ENCODE measurements around the gene ST7. TPM values are rescaled to one million over a fixed set of nuclear protein-coding genes. Genes with fewer than 3 reads are reported as not detected.

ST7 gene
- 48.6 TPM for total RNA-seq
- long read RNA-seq, transcript ST7-208 (15 exons, 2,110 nt): major isoform, 20 of 57 reads
- long read RNA-seq, transcript ST7-202 (16 exons, 2,142 nt): minor isoform, 15 of 57 reads
- long read RNA-seq, partial matches to known transcripts: 11 of 57 reads
- long read RNA-seq, other reads (novel, unspliced or antisense): 7 of 57 reads

GRCh38 chr7:116953372-116953905 is at the start of gene ST7:
TSS of gene ST7 (plus strand) at chr7:116953501. CDS start at chr7:116953541, 40 bp downstream.
- intact Hi-C loops (cut with DNase I): no loop called here
- no peak for TF ChIP-seq CTCF (IDR thresholded peaks at IDR 0.05)
- H3K27ac ChIP-seq: peak within 1 kb of the TSS; percentile 97
- no peaks in the 10 kb centered on the region for H3K9me3 ChIP-seq
- peak within 1 kb of the TSS; percentile 81 for H3K4me3 ChIP-seq
- H3K27me3 ChIP-seq: no peaks in the 10 kb centered on the region
- no peaks in the 10 kb centered on the region for H3K36me3 ChIP-seq
- DNase-seq: peak; percentile 83
- ATAC-seq: peak; percentile 80
- peaks cover 29% of the 10 kb centered on the region for H3K4me1 ChIP-seq

DNA sequence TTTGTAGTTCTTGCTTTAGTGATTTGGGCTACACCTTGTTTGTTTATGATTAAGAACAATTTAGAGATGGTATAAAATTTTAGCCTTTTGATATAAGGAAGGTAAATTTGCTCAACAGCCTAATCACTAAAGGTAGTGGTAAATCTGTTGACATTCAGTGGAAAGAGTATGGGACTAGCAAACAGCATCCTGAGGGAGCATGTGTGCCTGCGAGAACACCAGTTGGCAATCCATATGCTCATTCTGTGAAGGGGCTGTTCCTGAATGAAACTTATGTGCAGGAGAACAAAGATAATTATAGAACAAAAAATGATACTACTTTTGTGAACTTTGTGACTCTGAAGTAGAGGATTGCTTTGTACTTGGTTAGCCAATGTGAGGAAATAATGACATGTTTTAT is 46.9 kb upstream of the ST7 start:
- H3K4me3 ChIP-seq: no peak overlapping the region
- H3K4me1 ChIP-seq: no peaks in the 10 kb centered on the region
- H3K36me3 ChIP-seq: peaks cover 80% of the 10 kb centered on the region
- intact Hi-C loops (cut with DNase I): no loop called here
- DNase-seq: no peak
- no peak for ATAC-seq
- no peak for TF ChIP-seq CTCF (IDR thresholded peaks at IDR 0.05)
- H3K27me3 ChIP-seq: no peaks in the 10 kb centered on the region
- H3K27ac ChIP-seq: no peak overlapping the region
- no peaks in the 10 kb centered on the region for H3K9me3 ChIP-seq

- H3K9me3 ChIP-seq: no peaks in the 10 kb centered on the region
- no peak for ATAC-seq
These were observed 42.9 kb upstream of the ST7 start for GRCh38 chr7:116910383-116910782.

DNA sequence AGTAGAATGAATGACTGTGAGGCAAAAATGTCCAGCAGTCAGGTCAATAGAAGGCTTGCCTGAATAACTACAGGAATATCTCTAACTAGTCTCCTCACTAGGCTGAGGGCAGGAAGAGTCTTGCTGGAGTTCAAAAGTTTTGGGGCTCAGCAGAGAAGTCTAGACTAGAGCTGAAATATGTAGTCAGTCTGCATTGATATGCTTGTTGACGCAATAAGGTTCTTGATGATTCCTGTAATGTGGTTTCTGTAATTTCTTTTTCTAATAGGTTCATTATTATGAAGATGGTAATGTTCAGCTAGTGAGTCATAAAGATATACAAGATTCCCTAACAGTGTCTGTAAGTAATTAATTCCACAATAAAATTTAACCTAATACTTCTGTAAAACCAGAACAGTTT is 41.5 kb upstream of the ST7 start:
- Histone ChIP-seq H3K4me3 (no peak overlapping the region), H3K4me1 (no peaks in the 10 kb centered on the region), H3K9me3 (no peaks in the 10 kb centered on the region), H3K36me3 (peaks cover 93% of the 10 kb centered on the region), H3K27ac (no peak overlapping the region), H3K27me3 (no peaks in the 10 kb centered on the region)
- no peak for ATAC-seq
- intact Hi-C loops (cut with DNase I): no loop called here
- TF ChIP-seq CTCF (IDR thresholded peaks at IDR 0.05): no peak
- DNase-seq: no peak

More at GRCh38 chr7:116910383-116910782, 42.9 kb upstream of the ST7 start:
- Histone ChIP-seq H3K4me1 (no peaks in the 10 kb centered on the region), H3K36me3 (peaks cover 92% of the 10 kb centered on the region), H3K27me3 (no peaks in the 10 kb centered on the region), H3K27ac (no peak overlapping the region), H3K4me3 (no peak overlapping the region)
- TF ChIP-seq CTCF (IDR thresholded peaks at IDR 0.05): no peak
- intact Hi-C loops (cut with DNase I): no loop called here
- DNase-seq: no peak

GRCh38 chr7:116912269-116912909 is 40.9 kb upstream of the ST7 start:
- TF ChIP-seq CTCF (IDR thresholded peaks at IDR 0.05): no peak
- no peak overlapping the region for H3K27ac ChIP-seq
- peaks cover 93% of the 10 kb centered on the region for H3K36me3 ChIP-seq
- intact Hi-C loops (cut with DNase I): no loop called here
- H3K9me3 ChIP-seq: no peaks in the 10 kb centered on the region
- ATAC-seq (no peak), DNase-seq (no peak)
- H3K27me3 ChIP-seq: no peaks in the 10 kb centered on the region
- H3K4me1 ChIP-seq: no peaks in the 10 kb centered on the region
- H3K4me3 ChIP-seq: no peak overlapping the region
